SU-DHL-6 (cell line): ENCODE results near the gene PDE7B.

ENCODE experiments used
- H2AFZ ChIP-seq: fragments of 200-600 bp; sonication (generic); 2 replicates; pipeline ENCODE4 v1.6.1; 2014; ENCODE audit warnings: low read depth, mild to moderate bottlenecking, moderate library complexity, mixed read lengths, antibody characterized with exemption, low read length; ENCODE audit not compliant: severe bottlenecking
- H3F3A ChIP-seq: fragments of 200-600 bp; shearing (Covaris generic); 2 replicates; pipeline ENCODE4 v1.6.0; 2016; ENCODE audit warnings: antibody characterized with exemption, mild to moderate bottlenecking; ENCODE audit not compliant: insufficient read depth
- H3K27ac ChIP-seq: fragments of 200-600 bp; sonication (generic); 2 replicates; pipeline ENCODE4 v1.5.1; 2016; ENCODE audit warnings: low read depth, mild to moderate bottlenecking, low read length, moderate library complexity, mixed read lengths
- H3K27me3 ChIP-seq: fragments of 200-600 bp; sonication (generic), shearing (Covaris generic); 2 replicates; pipeline ENCODE4 v1.6.0; 2014; ENCODE audit warnings: mild to moderate bottlenecking, low read length
- H3K36me3 ChIP-seq: fragments of 200-600 bp; sonication (generic); 2 replicates; pipeline ENCODE4 v1.6.1; 2014; ENCODE audit warnings: mild to moderate bottlenecking, low read length, mixed read lengths
- H3K4me2 ChIP-seq: fragments of 300-600, 200-600 bp; shearing (Covaris generic), sonication (generic); 2 replicates; pipeline ENCODE4 v1.6.0; 2014; ENCODE audit warnings: low read length, low read depth, mild to moderate bottlenecking; ENCODE audit not compliant: poor library complexity, severe bottlenecking
- H3K4me3 ChIP-seq: fragments of 200-600 bp; sonication (generic); 2 replicates; pipeline ENCODE4 v1.5.1; 2014; ENCODE audit warnings: antibody characterized with exemption, low read length, mild to moderate bottlenecking, mixed read lengths; ENCODE audit not compliant: insufficient read depth, poor library complexity, severe bottlenecking
- H3K79me2 ChIP-seq: fragments of 200-600 bp; sonication (generic); 2 replicates; pipeline ENCODE4 v1.6.1; 2014; ENCODE audit warnings: mild to moderate bottlenecking, low read length, moderate library complexity; ENCODE audit not compliant: insufficient read depth
- H3K9ac ChIP-seq: fragments of 200-600 bp; sonication (generic); 2 replicates; pipeline ENCODE4 v1.7.0; 2014; ENCODE audit warnings: mild to moderate bottlenecking, low read length
- H3K9me2 ChIP-seq: fragments of 200-600 bp; sonication (generic); replicated peaks from 2 replicates; pipeline ENCODE4 v1.6.1; 2014; ENCODE audit warnings: low read length; ENCODE audit not compliant: insufficient read depth
- H3K9me3 ChIP-seq: fragments of 200-600 bp; sonication (generic); 2 replicates; pipeline ENCODE4 v1.6.1; 2014; ENCODE audit warnings: low read length, mixed read lengths; ENCODE audit not compliant: insufficient read depth
- H4K20me1 ChIP-seq: fragments of 200-600 bp; sonication (generic); 2 replicates; pipeline ENCODE4 v1.6.1; 2014; ENCODE audit warnings: low read depth, mild to moderate bottlenecking, antibody characterized with exemption, low read length, moderate library complexity, mixed read lengths
- CTCF ChIP-seq: fragments of 200-600 bp; sonication (generic); IDR thresholded peaks from one replicate; pipeline ENCODE4 v1.5.1; 2017; ENCODE audit warnings: antibody characterized with exemption, mild to moderate bottlenecking, low read length, moderate library complexity; ENCODE audit not compliant: insufficient read depth, poor library complexity, severe bottlenecking
- EZH2phosphoT487 ChIP-seq: fragments of 200-600 bp; sonication (generic), shearing (Covaris generic); conservative IDR thresholded peaks from 2 replicates; pipeline ENCODE4 v1.6.1; 2018; ENCODE audit warnings: mild to moderate bottlenecking, antibody characterized with exemption, low read length, moderate library complexity, mixed read lengths

The PDE7B gene

GRCh38 chr6:136173519-136174507 is 322.3 kb downstream of the PDE7B start:
- Histone ChIP-seq H3F3A (no peaks in the 10 kb centered on the region), H3K9ac (no peak overlapping the region), H3K79me2 (no peaks in the 10 kb centered on the region), H2AFZ (no peak overlapping the region), H3K27ac (no peak overlapping the region), H4K20me1 (no peaks in the 10 kb centered on the region), H3K36me3 (no peaks in the 10 kb centered on the region), H3K27me3 (no peaks in the 10 kb centered on the region; the same call in 1 of the 2 replicates), H3K4me2 (no peak overlapping the region), H3K4me3 (no peak overlapping the region), H3K9me2 (no peaks in the 10 kb centered on the region), H3K9me3 (no peaks in the 10 kb centered on the region)
- no peak for TF ChIP-seq CTCF
- no peak for TF ChIP-seq EZH2phosphoT487

- TF ChIP-seq EZH2phosphoT487 (no peak), CTCF (no peak)
- no peak overlapping the region for H3K9ac ChIP-seq
- no peak overlapping the region for H3K4me2 ChIP-seq
- H2AFZ ChIP-seq: no peak overlapping the region
- H3K27me3 ChIP-seq: no peaks in the 10 kb centered on the region; the same call in 1 of the 2 replicates
- H3K27ac ChIP-seq: no peak overlapping the region
- no peaks in the 10 kb centered on the region for H4K20me1 ChIP-seq
- H3K9me3 ChIP-seq: no peaks in the 10 kb centered on the region
- H3K4me3 ChIP-seq: no peak overlapping the region
- H3K79me2 ChIP-seq: no peaks in the 10 kb centered on the region
- no peaks in the 10 kb centered on the region for H3F3A ChIP-seq
- H3K9me2 ChIP-seq: no peaks in the 10 kb centered on the region
- no peaks in the 10 kb centered on the region for H3K36me3 ChIP-seq
Measured at GRCh38 chr6:136174510-136174909, 323.0 kb downstream of the PDE7B start.

GRCh38 chr6:136175873-136176272 is 324.4 kb downstream of the PDE7B start:
- no peak overlapping the region for H3K9ac ChIP-seq
- H3K9me2 ChIP-seq: no peaks in the 10 kb centered on the region
- TF ChIP-seq CTCF: no peak
- no peak for TF ChIP-seq EZH2phosphoT487
- no peaks in the 10 kb centered on the region; the same call in 1 of the 2 replicates for H3K27me3 ChIP-seq
- H3F3A ChIP-seq: no peaks in the 10 kb centered on the region
- no peaks in the 10 kb centered on the region for H3K9me3 ChIP-seq
- H3K27ac ChIP-seq: no peak overlapping the region
- H3K4me3 ChIP-seq: no peak overlapping the region
- no peaks in the 10 kb centered on the region for H3K36me3 ChIP-seq
- no peak overlapping the region for H2AFZ ChIP-seq
- H3K79me2 ChIP-seq: no peaks in the 10 kb centered on the region
- H3K4me2 ChIP-seq: no peak overlapping the region
- H4K20me1 ChIP-seq: no peaks in the 10 kb centered on the region
